Measurements from ENCODE around the gene ADRB2.

DNA sequence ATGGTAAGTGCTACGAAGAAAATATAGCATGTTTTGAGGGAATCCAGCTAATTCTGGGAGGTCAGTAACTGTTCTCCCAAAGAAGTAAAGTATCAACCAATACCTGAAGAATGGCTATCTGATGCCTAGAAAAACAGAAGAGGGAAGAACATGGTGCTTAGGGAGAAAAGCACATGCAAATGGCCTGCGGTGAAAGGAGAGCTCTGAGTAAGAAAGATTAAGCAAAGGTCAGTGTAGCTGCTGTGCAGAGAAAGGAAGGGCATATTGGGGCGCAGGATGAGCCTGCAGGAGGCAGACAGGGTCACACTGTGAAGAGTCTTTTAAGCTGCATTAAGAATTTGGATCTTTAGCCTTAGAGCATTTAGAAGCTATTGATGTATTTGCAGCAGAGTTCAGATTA, 11.0 kb downstream of the ADRB2 start:
- TF ChIP-seq CTCF (IDR thresholded peaks at IDR 0.05; ENCODE audit: insufficient read depth, low read length) (no peak), SPI1 (IDR thresholded peaks at IDR 0.05; ENCODE audit: borderline replicate concordance, low read depth) (no peak)
